ENCODE data around the gene RPL13.

Gene RPL13

GRCh38 chr16:89560378-89561141, at the start of gene RPL13:
Gene RPL13, plus strand, starts transcription at chr16:89560682. Its CDS starts 278 bp downstream, at chr16:89560960.
- in situ Hi-C loops (cut with HindIII; ENCODE audit: low sequenced_read_pairs): loop anchor here (5.0 kb wide), 1 partner anchor 152 kb away; no protein-coding TSS in a partner anchor

DNA sequence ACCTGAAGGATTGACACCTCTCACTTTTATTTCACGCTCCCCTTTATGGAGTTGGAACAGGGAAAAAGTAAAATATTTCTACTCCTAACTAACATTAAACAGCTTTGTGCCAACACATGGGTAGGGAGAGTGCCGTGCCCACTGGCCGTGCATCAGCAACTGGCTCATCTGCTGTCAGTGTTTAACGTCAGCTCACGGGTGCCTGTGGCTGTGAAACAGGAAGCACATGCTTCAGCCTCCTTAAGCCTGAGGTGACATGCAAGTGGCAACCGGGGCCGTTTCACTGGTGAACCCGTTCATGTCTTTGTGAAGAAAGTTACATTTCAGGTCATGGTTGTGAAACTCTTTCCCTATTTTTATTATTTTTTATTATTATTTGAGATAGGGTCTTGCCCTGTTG, 49.1 kb upstream of the RPL13 start:
- in situ Hi-C loops (cut with HindIII; ENCODE audit: low sequenced_read_pairs): no loop called here

DNA sequence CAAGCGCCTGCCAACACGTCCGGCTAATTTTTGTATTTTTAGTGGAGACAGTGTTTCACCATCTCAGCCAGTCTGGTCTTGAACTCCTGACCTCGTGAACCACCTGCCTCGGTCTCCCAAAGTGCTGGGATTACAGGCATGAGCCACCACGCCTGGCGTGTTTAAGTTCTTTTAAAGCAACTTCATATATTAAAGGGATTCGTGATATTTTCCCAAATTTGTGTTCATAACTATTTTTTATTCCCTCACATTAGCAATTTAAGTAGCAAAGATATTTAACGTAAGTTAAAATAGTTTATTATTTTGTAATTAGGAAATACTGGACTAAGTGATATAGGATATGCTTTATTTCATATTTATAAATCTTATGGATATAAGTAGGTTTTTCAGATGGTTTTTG, 48.0 kb upstream of the RPL13 start:
- in situ Hi-C loops (cut with HindIII; ENCODE audit: low sequenced_read_pairs): no loop called here

- in situ Hi-C loops (cut with HindIII; ENCODE audit: low sequenced_read_pairs): no loop called here
These were observed 43.4 kb upstream of the RPL13 start for GRCh38 chr16:89517128-89517527.

DNA sequence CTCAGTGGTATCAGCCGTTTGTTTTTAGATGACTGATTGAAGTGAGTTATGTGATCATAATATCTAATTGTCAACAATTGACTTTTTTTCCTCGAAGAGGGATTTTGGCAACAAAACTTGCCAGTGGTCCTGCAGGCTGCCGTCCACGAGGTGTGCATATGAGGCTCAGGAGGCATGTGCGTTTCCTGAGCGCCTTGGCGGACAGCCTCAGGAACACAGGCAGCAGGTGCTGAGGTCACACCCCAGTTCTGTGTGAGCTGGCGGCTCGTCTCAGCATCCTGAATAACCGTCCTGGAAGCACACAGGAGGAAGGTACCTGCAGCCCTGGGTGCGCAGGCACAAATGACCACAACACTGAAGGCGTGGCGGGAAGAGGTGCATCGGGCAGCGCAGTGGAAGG, 40.6 kb upstream of the RPL13 start:
- in situ Hi-C loops (cut with HindIII; ENCODE audit: low sequenced_read_pairs): no loop called here

DNA sequence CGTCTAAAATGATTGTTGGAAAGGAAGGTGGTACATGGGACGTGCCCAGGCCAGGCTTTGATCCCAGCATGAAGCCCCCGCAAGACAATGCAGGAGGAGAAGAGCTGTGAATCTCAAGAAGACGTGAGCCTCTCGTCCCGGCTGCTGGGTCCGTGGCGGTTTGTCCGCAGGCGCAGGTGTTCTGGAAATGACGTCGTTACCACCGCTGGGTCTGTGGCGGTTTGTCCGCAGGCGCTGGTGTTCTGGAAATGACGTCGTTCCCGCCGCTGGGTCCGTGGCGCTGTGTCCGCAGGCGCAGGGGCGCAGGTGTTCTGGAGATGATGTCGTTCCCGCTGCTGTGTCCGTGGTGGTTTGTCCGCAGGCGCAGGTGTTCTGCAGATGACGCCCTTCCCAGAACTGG, 38.2 kb upstream of the RPL13 start:
- in situ Hi-C loops (cut with HindIII; ENCODE audit: low sequenced_read_pairs): no loop called here

GRCh38 chr16:89523680-89524344, 36.7 kb upstream of the RPL13 start:
- in situ Hi-C loops (cut with HindIII; ENCODE audit: low sequenced_read_pairs): no loop called here

GRCh38 chr16:89525146-89525913, 35.2 kb upstream of the RPL13 start:
- in situ Hi-C loops (cut with HindIII; ENCODE audit: low sequenced_read_pairs): loop anchor here (5.0 kb wide), 1 partner anchor 88 kb away; no protein-coding TSS in a partner anchor

GRCh38 chr16:89529097-89529496, 31.4 kb upstream of the RPL13 start:
- in situ Hi-C loops (cut with HindIII; ENCODE audit: low sequenced_read_pairs): loop anchor here (5.0 kb wide), 1 partner anchor 92 kb away; no protein-coding TSS in a partner anchor

DNA sequence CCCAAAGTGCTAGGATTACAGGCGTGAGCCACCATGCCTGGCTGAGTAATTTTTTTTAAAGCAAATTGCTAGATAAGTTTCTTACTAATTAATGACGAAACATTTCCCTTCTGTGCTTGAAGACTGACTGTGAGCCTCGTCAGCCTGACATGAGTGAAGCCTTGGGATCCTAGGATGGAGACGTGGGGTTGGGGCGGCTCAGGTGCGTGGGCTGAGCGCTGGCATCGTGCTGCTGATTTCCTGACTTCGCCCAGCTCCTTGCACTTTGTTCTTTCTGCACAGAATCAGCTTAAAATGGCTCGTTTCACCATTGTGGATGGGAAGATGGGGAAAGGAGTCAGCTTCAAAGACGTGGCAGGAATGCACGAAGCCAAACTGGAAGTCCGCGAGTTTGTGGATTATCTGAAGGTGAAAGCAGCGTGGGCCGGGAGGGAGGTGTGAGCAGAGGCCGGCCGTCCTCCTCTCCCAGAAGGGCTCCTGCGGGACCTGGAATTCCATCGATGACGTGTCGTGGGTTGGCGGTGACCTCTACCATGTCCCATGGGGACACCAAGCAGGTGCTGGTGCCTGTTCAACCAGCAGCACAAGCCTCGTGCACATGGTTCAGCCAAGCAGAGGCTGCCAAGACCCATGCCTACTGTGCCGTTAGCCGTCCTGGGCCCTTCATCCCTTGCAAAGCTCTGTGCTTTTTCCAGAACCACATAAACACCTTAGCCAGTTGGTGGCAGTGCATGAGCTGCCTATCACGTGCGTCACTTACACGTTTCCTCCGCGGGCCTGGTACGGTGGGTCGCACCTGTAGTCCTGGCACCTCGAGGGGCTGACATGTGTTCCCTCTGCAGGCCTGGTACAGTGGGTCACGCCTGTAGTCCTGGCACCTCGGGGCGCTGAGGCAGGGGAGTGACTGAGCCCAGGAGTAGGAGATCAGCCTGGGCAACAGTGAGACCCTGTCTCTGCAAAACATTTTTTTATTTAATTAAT, 29.8 kb upstream of the RPL13 start:
- in situ Hi-C loops (cut with HindIII; ENCODE audit: low sequenced_read_pairs): no loop called here

- in situ Hi-C loops (cut with HindIII; ENCODE audit: low sequenced_read_pairs): no loop called here
These were observed 28.5 kb upstream of the RPL13 start for GRCh38 chr16:89531821-89532526.

DNA sequence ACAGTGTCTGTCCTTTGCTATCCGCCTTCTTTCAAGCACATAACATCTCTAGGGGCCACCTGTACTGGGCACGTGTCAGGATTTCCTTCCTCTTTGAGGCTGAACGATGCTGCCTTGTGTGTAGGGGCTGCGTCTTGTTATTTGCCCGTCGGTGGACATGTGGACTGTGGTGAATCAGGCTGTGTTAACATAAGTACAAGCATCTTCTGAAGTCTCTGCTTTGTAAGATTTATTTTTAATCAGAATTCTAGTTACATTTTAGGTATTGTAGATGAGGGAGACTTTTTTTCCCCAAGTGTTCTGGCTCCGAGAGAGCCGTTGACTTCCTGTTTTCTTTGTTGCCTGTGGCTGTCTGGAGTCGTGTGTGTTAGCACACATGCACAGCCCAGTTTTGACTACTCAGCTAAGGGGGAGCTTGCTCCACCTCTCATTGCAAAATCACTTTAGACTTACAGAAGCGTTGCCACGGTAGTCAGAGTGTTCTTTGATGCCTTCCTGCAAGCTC, 26.2 kb upstream of the RPL13 start:
- in situ Hi-C loops (cut with HindIII; ENCODE audit: low sequenced_read_pairs): no loop called here

DNA sequence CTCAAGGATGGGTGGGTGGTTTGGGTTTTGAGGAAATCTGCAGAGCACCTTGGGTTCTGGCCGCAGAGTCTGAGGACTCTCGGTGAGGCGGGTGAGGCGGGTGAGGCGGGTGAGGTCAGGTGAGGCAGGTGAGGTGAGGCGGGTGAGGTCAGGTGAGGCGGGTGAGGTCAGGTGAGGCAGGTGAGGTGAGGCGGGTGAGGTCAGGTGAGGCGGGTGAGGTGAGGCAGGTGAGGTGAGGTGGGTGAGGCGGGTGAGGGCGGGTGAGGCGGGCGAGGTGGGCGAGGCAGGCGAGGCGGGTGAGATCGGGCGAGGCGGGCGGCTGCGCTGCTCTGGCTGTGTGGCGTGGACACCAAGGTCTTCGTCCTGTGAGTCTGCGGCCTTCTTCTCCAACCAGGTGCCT, 24.1 kb upstream of the RPL13 start:
- in situ Hi-C loops (cut with HindIII; ENCODE audit: low sequenced_read_pairs): no loop called here

- in situ Hi-C loops (cut with HindIII; ENCODE audit: low sequenced_read_pairs): no loop called here
These were observed 23.5 kb upstream of the RPL13 start for GRCh38 chr16:89536886-89537548.

DNA sequence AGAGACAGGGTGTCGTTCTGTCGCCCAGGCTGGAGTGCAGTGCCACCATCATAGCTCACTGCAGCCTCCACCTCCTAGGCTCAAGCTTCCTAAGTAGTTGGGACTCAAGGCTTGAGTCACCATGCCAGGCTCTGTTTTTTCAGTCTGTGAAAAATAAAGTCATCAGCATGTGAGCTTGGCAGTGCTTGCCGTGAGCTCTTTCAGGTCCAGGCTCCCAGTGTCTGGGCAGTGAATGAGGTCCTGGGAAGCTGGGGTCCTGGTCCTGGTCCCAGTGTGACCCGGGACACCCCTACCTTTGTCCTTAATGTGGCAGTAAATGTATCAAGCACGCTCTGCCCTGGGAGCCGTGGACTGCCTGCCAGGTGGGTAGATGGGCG, 22.9 kb upstream of the RPL13 start:
- in situ Hi-C loops (cut with HindIII; ENCODE audit: low sequenced_read_pairs): no loop called here

DNA sequence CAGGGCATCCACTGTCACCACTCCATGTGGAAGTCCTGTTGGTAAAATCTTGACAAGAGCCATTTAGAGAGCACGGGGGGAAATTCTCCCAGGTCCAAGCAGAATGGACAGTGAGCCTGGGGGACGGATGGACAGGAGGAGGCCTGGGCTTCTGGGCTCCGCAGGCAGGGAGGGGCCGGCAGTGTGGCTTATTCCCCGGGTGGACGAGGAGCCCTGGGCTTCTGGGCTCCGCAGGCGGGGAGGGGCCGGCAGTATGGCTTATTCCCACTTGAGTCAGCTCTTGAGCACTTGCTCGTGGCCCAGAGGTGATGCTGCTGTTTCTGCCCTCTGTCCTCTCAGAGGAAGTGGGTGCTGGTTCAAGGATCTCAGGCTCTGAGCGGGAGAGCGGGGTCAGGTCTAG, 22.2 kb upstream of the RPL13 start:
- in situ Hi-C loops (cut with HindIII; ENCODE audit: low sequenced_read_pairs): no loop called here

DNA sequence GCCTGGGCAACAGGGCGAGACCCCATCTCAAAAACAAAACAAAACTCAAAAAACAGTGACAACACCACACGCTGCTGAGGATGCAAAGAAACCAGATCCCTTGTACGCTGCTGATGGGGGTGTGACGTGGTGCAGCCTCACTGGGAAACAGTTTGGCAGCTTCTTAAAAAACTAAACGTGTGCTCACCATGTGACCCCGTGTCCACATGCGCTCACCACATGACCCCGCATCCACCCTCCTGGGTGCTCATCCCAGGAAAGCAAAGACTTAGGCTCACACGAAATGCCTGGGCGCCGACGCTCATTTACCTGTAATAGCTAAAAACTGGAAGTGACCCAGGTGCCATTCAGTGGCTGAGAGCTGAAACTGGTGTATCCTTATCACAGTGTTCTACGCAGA, 19.9 kb upstream of the RPL13 start:
- in situ Hi-C loops (cut with HindIII; ENCODE audit: low sequenced_read_pairs): no loop called here

GRCh38 chr16:89541792-89542191, 18.7 kb upstream of the RPL13 start:
- in situ Hi-C loops (cut with HindIII; ENCODE audit: low sequenced_read_pairs): no loop called here

DNA sequence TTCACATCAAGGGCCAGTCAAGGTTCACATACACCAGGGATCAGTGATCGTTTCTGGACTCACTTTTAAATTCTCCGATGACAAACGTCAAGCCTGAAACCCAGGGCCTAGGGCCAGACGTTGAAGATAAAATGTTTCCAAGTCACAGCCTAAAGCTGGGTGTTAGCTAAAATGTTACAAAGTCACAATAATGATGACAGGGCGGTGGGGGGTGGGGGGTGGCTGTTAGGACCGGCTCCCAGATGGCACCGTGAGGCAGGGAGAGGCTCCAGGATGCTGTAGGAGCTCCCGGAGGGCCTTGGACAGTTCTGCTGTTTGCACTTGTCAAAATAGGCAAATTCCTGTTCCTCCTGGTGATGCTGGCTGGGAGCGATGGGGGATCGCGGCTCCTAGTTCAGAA, 16.4 kb upstream of the RPL13 start:
- in situ Hi-C loops (cut with HindIII; ENCODE audit: low sequenced_read_pairs): no loop called here

Data from endothelial cell of hepatic sinusoid (primary cell).